Bladder microvascular endothelial cell (primary cell): ENCODE results near the gene SMC4. TPM values are rescaled to one million over a fixed set of nuclear protein-coding genes. Genes with fewer than 3 reads are reported as not detected.

Experiments
- total RNA-seq: library from RNA; depleted of rRNA; stranded (reverse); fragments of >200 nt; gene quantifications from 2 replicates; pipeline ENCODE4 v1.2.3, GENCODE V29; 2014

The SMC4 gene
- total RNA-seq, result 59.9 and 83.1 TPM in 2 replicates

DNA sequence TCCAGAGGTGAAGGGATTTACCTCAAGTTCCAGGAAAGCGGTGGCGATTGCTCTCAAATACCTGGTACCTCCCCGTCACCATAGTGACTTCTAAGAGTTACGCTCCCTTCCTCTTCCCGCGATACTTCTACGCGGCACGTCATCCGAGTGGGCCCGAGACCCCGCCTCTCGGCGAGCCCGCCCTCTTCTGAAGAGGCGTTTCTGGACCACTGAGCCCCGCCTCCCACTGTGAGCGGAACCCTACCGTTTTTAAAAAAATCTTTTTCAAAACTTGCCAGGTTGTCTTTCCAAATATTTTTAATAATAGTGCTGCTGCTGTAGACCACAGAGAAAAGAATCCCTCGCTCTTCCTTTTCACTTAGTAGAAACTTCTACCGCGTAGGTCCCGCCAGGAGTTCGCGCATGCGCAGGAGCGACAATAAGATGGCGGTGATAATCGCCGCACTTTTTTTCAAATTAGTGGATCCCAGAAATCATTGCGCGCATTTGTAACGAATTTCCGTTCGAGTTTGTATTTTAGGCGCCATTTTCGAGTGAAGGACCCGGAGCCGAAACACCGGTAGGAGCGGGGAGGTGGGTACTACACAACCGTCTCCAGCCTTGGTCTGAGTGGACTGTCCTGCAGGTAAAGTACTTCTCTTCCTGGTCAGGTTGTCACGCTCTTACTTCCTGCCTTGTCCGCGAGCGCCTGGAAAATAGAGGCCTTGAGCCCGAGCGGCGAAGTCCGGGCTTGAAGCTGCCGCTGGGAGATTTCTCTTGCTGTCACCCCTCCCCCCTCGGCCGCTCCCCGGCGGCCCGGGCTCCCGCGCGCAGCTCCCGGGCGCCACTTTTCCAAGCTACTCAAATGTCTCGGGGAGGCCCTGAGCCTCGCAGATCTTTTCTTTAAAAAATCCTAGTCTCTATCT is at the start of gene SMC4, which contains the start of gene IFT80:
SMC4 (plus strand) TSS at position 526 of the 905 bp plus-strand sequence. CDS start 1,177 bp downstream, outside the sequence.
IFT80 (minus strand) TSS at position 101 of the 905 bp plus-strand sequence. CDS start 14,625 bp downstream, outside the sequence.

DNA sequence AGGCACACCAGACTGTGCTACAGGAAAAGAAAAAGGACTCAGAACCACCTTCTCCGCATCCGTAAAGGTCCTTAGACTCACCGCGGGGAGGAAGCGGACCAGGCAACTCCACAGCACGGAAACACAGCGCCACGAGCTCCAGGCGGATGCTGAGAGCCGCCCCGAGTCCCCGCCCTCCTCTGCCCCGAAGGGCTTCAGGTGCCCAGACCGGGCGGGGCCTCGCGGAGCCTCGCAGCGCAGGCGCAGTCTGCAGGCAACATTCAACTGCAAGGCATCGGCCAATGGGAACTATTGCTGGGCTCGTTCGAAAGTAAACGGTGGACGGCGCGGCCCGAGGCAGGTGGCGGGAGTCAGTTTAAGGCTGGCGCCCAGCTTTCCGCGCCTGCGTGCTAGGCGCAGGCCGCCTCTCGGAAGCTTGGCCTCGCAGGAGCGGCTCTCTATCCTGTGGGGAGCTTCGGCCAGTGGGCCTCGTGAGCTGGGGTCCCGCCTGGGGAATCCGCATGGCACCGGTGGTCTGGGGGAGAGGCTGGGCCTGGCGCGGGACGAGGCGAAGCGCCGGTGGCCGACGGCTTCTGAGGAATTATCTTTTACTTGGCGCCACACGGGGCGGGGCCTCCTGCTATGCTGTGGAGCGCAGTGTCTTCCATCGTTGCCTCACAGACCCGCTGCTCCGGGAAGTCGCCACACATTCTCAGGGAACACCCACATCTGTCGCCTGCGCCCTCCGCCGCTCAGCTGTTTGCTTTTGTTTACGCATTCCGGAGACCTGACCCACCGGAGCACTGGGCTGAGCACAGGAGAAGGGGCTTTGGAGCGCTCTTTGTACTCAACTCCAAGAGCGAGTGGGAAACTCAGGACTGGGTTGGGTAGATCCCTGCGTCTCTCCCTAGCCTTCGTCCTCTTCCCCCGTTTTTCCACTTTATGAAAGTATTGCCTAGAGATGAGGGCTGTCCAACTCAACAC is 50.5 kb downstream of the SMC4 start, which contains the start of gene TRIM59:
TRIM59 (minus strand) TSS at position 151 of the 963 bp plus-strand sequence. CDS start 10,603 bp downstream, outside the sequence.

Other genes starting within 250 kb of the SMC4 start
- not detected in 2 replicates for gene C3orf80, start 174.2 kb upstream of the SMC4 start, total RNA-seq
- gene IFT80, start 425 bp upstream of the SMC4 start, total RNA-seq, result 11.3 and 20.0 TPM in 2 replicates
- gene TRIM59, start 50.1 kb downstream of the SMC4 start, total RNA-seq, result 17.9 and 20.1 TPM in 2 replicates
- 17.8 and 37.7 TPM in 2 replicates for gene KPNA4, start 165.9 kb downstream of the SMC4 start, total RNA-seq